ENCODE results near the gene ALOX12B. TPM values are rescaled to one million over a fixed set of nuclear protein-coding genes. Genes with fewer than 3 reads are reported as not detected.

Gene ALOX12B
- total and polyA plus RNA-seq, 2 donors (not counting 1 experiment from before 2014, with no cell fraction given), result 0.57 to 0.69 TPM

- TF ChIP-seq EZH2 (IDR thresholded peaks at IDR 0.05; ENCODE audit: borderline replicate concordance, insufficient read depth, low read depth, low read length, poor library complexity, severe bottlenecking) (no peak), CTCF (IDR thresholded peaks at IDR 0.05) (no peak)
- 61% methylated on average over 2 of the region's 9 CpGs for WGBS (ENCODE audit: insufficient coverage)
- no peaks in the 10 kb centered on the region for H4K20me1 ChIP-seq (ENCODE audit: control insufficient read depth, insufficient read depth, low read length, poor library complexity, severe bottlenecking)
- H3K27me3 Mint-ChIP-seq, result peaks cover 49% of the 10 kb centered on the region
- H3K27me3 ChIP-seq (replicated peaks in 1 of 4; ENCODE audit: control extremely low read depth in 1 of 4, control insufficient read depth in 3 of 4, insufficient read depth in 4 of 4, low read length in 3 of 4), result peaks cover 0 to 52% (median 29%) of the 10 kb centered on the region in 4 experiments
- no peaks in the 10 kb centered on the region for H3K36me3 ChIP-seq (replicated peaks in 1 of 2; ENCODE audit: control extremely low read depth in 1 of 2, control insufficient read depth in 1 of 2, extremely low read depth in 1 of 2, insufficient read depth in 2 of 2, low read length in 1 of 2)
- no peak overlapping the region for H3K9ac ChIP-seq (ENCODE audit: low read length)
- H3K79me2 ChIP-seq (ENCODE audit: control insufficient read depth, insufficient read depth, low read length), result no peaks in the 10 kb centered on the region
- POLR2A ChIA-PET, result interaction anchor here (0.8 kb wide), 1 partner anchor 10 kb away, joined by 4 read pairs; no protein-coding TSS in a partner anchor
- intact Hi-C loops (cut with micrococcal nuclease), result loop anchor here (10.0 kb wide), 1 partner anchor 1456 kb away; no protein-coding TSS in a partner anchor
- ATAC-seq (ENCODE audit: low read depth), result no peak
- H3K27ac Mint-ChIP-seq, result no peak overlapping the region
- H3K27ac ChIP-seq (ENCODE audit: low read length in 2 of 2), result no peak overlapping the region
- H3K4me1 Mint-ChIP-seq, result peaks cover 20% of the 10 kb centered on the region
- CTCF ChIA-PET, result interaction anchor here (0.8 to 4.8 kb wide), 10 partner anchors 8 to 229 kb away, joined by 3 to 46 read pairs (median 4); no protein-coding TSS in a partner anchor
- H3K4me3 Mint-ChIP-seq, result no peak overlapping the region
- no peak overlapping the region for H3K4me2 ChIP-seq (replicated peaks; ENCODE audit: low read depth, low read length, poor library complexity, severe bottlenecking)
- H3K9me3 Mint-ChIP-seq (ENCODE audit: insufficient read depth), result no peaks in the 10 kb centered on the region
- H3K4me3 ChIP-seq (ENCODE audit: control extremely low read depth in 1 of 5, extremely low read depth in 1 of 5, insufficient read depth in 1 of 5, low read depth in 2 of 5, low read length in 4 of 5), result no peak overlapping the region
- H3K4me1 ChIP-seq (ENCODE audit: control insufficient read depth in 2 of 2, insufficient read depth in 2 of 2, low read length in 2 of 2), result peaks cover 19 to 22% of the 10 kb centered on the region in 2 donors
- H2AFZ ChIP-seq (ENCODE audit: insufficient read depth, low read depth, low read length, poor library complexity, severe bottlenecking), result no peak overlapping the region
- no peak for DNase-seq
- peaks cover 0 to 23% (median 0%) of the 10 kb centered on the region in 3 donors for H3K9me3 ChIP-seq (ENCODE audit: control extremely low read depth in 1 of 3, control insufficient read depth in 2 of 3, insufficient read depth in 1 of 3, low read length in 2 of 3)
These were observed 18.6 kb downstream of the ALOX12B start for GRCh38 chr17:8068736-8069586.

- Histone ChIP-seq H3K36me3 (replicated peaks in 1 of 2; ENCODE audit: control extremely low read depth in 1 of 2, control insufficient read depth in 1 of 2, extremely low read depth in 1 of 2, insufficient read depth in 2 of 2, low read length in 1 of 2) (no peaks in the 10 kb centered on the region), H3K79me2 (ENCODE audit: control insufficient read depth, insufficient read depth, low read length) (no peaks in the 10 kb centered on the region), H4K20me1 (ENCODE audit: control insufficient read depth, insufficient read depth, low read length, poor library complexity, severe bottlenecking) (no peaks in the 10 kb centered on the region), H3K9ac (ENCODE audit: low read length) (no peak overlapping the region), H3K4me1 (ENCODE audit: control insufficient read depth in 2 of 2, insufficient read depth in 2 of 2, low read length in 2 of 2) (peaks cover 8 to 12% of the 10 kb centered on the region in 2 donors), H3K4me2 (replicated peaks; ENCODE audit: low read depth, low read length, poor library complexity, severe bottlenecking) (no peak overlapping the region), H3K27ac (ENCODE audit: low read length in 2 of 2) (no peak overlapping the region), H3K9me3 (ENCODE audit: control extremely low read depth in 1 of 3, control insufficient read depth in 2 of 3, insufficient read depth in 1 of 3, low read length in 2 of 3) (peaks cover 0 to 18% (median 0%) of the 10 kb centered on the region in 3 donors), H2AFZ (ENCODE audit: insufficient read depth, low read depth, low read length, poor library complexity, severe bottlenecking) (no peak overlapping the region), H3K27me3 (replicated peaks in 1 of 4; ENCODE audit: control extremely low read depth in 1 of 4, control insufficient read depth in 3 of 4, insufficient read depth in 4 of 4, low read length in 3 of 4) (peaks cover 0 to 51% (median 30%) of the 10 kb centered on the region in 4 experiments), H3K4me3 (ENCODE audit: control extremely low read depth in 1 of 5, extremely low read depth in 1 of 5, insufficient read depth in 1 of 5, low read depth in 2 of 5, low read length in 4 of 5) (no peak overlapping the region)
- no CpG with 5 or more reads among the region's 4 CpGs for WGBS (ENCODE audit: insufficient coverage)
- Mint-ChIP-seq H3K27me3 (peaks cover 49% of the 10 kb centered on the region), H3K9me3 (ENCODE audit: insufficient read depth) (no peaks in the 10 kb centered on the region), H3K4me3 (no peak overlapping the region), H3K4me1 (peaks cover 9% of the 10 kb centered on the region), H3K27ac (no peak overlapping the region)
- ChIA-PET CTCF (interaction anchor here (4.8 kb wide), 1 partner anchor 7 kb away, joined by 46 read pairs; no protein-coding TSS in a partner anchor), POLR2A (no interaction called here)
- ATAC-seq (ENCODE audit: low read depth) (no peak), DNase-seq (no peak)
- TF ChIP-seq CTCF (IDR thresholded peaks at IDR 0.05) (no peak), EZH2 (IDR thresholded peaks at IDR 0.05; ENCODE audit: borderline replicate concordance, insufficient read depth, low read depth, low read length, poor library complexity, severe bottlenecking) (no peak)
- intact Hi-C loops (cut with micrococcal nuclease), result loop anchor here (10.0 kb wide), 1 partner anchor 1457 kb away; no protein-coding TSS in a partner anchor
These were observed 19.7 kb downstream of the ALOX12B start for GRCh38 chr17:8067806-8068205.

Data from B cell (primary cell).